ELF-1 (cell line): Measurements from ENCODE around the gene WDR45B.
"Not testable (repeated sequence)": the region's sequence is repeated elsewhere in the genome, so short reads cannot be mapped to it uniquely, and the experiment has no call there.

ENCODE experiments used
- DNase-seq: peaks from one replicate; pipeline ENCODE4 v3.0.0-alpha.2; 2016; ENCODE audit warnings: low read depth, low spot score

WDR45B gene

DNA sequence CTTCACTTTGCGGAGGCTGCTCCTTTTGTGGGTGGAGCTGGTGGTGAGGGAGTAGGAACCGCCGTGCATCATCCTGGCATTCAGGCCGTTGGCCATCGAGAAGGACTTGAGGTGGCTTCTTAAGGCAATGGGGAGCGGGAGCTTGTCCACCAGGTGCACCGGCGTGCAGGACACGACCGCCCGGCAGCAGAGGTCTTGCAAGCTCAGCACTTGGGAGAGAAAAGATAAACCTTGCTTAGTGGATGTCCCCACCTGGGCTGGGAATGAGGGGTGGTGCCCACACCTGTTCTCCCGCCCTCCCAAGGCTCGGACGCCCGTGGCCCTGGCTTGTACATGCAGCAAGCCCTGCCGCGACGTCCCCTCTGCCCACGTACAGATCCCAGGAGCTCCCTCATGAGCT lies 9.7 kb upstream of the WDR45B start:
- no peak for DNase-seq

DNA sequence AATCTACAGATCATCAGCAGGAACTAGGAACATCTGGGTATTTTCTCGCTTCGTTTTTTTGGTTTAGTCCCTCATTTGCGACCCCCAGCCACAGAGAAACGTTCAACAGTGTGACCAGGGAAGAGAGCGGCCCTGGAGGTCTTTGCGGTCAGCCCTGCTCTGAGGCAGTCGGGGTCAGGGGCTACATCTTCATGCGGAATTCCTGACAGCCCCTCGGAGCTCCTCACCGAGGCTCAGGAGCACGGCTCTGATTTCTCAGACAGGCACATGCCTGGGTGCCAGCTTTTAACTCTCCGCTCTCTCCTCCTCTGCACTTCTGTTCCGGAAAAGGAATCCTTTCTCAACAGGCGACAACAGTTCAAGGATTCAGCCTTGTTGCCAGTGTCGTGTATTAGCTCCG lies 8.0 kb upstream of the WDR45B start:
- DNase-seq, result no peak

DNA sequence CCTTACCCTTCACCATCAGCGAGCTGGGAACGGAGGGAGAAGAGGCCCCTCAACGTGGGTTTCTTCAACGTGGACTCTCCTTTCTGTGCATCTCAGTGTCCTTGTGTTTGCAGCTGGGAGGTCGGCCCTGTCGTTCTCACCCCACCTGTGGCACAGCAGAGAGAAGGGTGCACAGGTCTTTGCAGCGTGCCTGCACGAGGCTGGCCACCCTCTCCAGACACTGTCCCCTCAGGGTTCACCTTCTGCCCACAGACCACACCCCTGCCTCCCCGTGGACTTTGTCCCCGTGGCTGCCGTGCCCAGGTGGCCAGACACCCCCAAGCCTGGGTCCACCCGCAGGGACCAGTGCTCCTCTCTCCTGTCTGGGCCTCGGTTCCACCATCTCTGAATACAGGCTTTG lies 7.3 kb upstream of the WDR45B start:
- no peak for DNase-seq

DNA sequence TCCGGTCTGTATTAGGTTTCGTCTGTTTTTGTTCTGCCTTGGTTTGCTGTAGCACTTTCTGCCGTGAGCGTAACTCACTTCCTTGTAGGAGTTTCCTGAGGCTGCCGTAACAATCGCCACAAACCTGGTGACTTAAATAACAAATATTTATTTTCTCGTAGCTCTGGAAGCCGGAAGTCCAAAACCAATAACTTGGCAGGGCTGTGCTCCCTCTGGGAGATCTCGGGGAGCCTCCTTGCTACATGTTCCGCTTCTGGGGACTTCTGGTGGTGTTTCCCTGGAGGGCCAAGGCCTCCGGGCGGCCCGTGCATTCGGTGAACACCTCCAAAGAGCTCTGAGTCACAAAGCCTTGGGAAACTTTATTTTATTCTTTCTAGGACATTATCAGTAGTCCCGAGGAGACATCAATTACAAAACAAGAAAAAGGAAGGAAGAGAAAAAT lies 6.8 kb upstream of the WDR45B start:
- DNase-seq, result no peak

DNA sequence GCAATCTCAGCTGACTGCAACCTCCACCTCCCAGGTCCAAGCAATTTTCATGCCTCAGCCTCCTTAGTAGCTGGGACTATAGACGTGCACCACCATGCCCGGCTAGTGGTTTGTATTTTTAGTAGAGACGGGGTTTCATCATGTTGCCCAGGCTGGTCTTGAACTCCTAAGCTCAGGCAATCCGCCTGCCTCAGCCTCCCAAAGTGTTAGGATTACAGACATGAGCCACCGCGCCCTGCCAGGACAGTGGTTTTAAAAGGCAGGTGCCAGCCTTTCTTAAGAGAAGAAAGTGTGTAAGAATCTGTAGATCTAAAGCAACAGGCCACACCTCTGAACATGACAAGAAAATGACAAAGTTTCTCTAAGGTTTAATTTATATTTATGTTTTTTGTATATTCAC lies 6.4 kb upstream of the WDR45B start:
- DNase-seq, result not testable (repeated sequence)

DNA sequence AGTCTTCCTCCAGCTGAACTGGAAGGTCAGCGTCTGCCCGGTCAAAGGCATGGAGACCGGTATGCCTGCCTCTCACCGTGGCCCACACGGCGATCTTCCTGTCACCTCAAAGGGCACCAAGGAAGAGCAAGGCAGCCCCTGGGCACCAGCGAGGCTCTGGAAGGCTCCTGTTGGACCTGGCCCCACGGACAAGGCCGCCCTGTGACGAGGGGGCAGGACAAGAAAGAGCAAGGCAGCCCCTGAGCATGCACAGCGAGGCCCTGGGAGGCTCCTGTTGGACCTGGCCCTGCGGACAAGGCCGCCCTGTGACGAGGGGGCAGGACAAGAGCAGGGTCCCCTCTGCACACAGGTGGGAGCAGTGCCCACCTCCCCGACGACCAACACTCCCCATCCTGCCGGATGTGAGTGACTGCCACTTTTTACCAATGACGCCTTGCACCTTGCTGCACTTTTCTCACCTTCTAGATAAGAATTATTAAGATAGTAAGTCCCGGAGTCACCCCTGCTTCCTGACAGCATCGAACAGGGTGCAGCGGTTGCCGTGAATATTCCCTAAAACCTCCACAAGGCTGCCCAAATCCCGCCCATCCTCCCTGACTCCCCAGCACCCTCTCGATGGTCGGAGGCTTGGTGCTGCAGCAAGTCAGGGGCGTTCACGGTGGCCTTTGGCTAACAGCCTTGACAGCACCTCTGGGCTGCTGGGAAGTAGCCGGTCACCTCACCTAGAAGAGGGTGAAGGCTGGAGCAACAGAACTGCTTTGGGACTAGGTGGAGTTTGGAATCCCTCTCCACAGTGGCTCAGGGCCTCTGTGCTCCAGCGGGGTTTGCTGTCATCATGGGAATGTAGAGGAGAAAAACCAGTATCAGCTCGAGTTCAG lies 5.6 kb upstream of the WDR45B start:
- no peak for DNase-seq

DNA sequence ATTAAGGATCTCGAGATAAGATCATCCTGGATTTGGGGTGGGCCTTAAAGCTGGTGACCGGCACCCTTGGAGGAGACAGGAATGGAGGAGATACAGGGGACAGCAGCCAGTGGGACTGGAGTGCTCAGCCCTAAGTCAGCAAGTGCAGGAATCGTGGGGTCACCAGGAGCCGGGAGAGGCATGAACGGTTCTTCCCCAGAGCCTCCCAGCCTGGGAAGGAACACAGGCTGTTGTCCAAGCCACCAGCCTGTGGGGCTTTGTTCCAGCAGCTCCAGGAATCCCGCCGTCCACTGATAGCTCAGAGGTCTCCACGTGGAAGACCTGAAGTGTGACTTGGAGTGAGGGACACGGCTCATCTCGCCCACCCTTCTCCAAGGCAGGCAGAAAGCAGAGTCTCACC lies 2.5 kb upstream of the WDR45B start:
- no peak for DNase-seq

DNA sequence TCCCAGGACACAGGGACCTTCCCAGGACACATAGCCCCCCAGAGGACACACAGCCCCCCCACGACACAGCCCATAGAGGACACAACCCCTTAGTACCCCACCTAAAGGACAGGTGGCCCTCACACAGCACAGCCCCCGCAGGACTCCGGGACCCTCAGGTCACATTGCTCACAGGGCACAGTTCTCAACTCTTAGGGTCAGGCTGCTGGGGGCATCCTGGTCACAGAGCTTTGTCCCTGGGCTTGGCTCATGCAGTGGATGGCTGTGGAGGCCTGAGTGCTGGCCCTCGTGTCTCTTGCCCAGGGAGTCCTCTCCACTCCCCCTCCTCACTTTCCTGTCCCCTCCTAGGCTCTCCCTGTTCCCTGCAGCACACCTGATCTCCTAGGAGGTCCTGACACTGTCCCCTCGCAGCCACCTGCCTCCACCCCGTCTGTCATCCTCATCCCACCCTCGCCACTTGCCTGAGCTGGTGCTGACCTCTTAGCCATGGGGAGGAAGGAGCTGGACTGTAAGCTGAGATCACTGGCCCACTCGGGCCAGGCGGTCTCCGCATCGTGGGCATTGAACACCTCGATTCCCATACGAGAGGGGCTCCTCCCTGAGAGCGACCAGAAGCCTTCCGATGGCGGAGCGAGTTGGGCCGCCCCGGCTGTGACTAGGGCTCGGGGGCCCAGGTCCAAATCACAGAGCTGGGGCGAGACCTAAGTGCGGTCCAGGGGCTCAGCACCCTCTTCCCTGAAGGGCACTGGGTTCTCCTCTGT lies 1.4 kb upstream of the WDR45B start:
- DNase-seq, result no peak

DNA sequence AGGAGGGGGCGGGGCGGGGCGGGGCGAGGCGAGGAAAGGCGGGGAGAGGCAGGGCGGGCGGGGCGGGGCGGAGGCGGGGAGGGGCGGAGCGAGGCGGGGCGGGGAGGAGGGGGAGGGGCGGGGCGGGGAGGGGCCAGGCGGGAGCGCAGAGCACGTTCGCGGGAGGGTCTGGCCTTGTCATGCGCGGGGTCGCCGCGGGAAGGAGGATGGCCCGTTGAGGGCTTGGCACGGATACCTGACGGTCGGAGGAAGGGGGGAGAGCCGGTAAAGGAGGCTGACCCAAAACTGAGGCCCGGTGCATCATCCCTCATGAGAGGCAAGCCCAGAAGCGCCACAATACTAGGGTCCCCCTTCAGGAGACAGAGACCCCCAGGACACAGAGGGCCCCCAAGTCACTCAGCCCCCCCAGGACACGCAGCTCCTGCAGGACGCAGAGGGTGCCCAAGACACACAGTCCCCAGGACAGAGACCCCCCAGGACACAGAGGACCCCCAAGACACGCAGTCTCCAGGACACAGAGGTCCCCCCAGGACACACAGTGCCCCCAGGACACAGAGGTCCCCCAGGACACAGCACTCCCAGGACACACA lies 593 bp upstream of the WDR45B start:
- peak; percentile 27 for DNase-seq

DNA sequence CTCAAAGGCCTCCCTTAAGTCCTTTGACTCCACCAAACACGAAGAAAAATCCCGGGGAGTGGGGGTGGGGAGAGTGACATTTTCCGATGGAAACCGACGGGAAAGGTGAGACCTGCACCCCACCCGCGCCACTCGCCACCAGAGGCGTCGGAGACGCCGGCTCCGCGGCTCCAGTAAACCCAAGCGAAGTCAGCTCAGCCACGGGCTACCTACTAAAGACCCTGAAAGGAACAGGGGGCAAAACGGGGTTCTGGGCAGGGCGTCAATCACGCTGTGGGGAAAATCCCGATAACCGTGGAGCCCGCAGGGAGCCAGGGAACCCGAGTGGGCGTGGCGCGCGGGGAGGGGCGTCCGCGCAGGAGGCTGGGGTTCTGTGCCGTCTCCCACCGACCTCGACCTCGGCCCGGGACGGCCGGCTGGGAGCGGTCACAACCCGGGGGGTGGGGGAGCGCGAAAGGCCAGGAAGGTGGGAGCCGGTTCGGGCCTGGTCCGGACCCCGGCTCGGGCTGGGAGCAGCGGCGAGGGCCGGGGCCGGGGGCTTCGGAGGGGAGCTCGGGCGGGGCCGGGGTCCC lies 565 bp downstream of the WDR45B start:
- peak; percentile 26 for DNase-seq

DNA sequence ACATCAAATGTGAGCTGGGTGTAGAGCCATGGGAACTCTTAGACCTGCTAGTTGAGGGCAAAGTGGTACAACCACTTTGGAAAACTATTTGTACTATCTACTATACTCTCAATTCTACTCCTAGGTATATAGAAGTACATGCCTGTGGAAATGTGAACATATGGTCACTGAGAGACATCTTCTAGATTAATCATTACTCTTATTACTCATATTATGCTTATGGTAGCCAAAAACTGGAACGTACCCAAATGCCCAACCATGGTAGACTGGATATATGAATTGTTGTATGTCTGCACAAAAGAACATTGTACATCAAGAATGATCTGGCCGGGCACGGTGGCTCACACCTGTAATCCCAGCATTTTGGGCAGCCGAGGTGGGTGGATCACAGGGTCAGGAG lies 2.7 kb downstream of the WDR45B start:
- DNase-seq, result no peak

DNA sequence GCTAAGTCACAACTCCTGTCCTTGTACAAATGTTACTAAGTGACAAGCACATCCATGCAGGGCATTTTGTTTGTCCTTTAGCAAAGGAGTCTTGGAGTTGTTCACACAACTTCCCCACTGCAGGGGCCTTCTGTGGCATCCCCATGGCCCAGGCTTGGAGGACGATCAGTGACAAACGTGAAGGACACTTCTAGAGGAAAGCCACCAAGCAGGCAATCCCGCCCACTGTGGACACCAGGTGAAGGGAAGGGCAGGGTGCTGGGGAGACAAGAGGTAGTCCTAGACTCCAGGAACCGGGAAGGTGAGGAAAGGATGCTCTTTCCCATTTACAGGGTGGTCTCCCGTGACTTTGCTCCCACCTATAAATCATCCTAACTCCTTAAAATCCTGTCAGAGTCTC lies 4.1 kb downstream of the WDR45B start:
- DNase-seq, result no peak

DNA sequence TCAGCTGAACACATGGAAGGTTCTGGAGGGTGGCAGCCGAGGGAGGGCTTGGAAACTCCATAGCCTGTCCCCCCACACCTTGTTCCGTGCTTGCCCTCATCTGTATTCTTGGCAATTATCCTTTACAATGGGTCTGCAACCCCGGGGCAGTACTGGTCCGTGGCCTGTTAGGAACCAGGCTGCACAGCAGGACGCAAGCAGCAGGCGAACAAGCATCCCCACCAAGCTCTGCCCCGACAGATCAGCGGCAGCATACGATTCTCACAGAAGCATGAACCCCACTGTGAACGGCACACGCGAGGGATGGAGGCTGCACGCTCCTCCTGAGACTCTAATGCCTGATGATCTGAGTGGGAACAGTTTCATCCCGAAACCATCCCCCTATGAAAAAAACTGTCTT lies 6.2 kb downstream of the WDR45B start:
- DNase-seq, result no peak

DNA sequence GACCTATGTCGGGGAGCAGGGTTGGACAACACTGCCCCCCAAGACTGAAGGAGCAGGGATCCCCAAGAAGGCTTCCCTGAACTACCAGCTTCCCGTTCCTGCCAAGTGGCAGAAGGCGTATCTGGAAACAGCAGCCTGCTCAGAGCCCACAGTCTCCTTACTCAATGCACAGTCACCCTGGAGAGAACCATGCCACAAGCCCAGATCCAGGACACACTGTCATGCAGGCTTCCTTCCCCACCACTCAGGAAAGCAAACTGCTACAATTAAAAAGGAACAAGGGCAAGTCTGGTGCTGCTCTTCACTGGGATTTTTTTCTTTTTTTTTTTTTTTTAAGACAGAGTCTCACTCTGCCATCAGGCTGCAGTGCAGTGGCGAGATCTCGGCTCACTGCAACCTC lies 8.2 kb downstream of the WDR45B start:
- no peak for DNase-seq

DNA sequence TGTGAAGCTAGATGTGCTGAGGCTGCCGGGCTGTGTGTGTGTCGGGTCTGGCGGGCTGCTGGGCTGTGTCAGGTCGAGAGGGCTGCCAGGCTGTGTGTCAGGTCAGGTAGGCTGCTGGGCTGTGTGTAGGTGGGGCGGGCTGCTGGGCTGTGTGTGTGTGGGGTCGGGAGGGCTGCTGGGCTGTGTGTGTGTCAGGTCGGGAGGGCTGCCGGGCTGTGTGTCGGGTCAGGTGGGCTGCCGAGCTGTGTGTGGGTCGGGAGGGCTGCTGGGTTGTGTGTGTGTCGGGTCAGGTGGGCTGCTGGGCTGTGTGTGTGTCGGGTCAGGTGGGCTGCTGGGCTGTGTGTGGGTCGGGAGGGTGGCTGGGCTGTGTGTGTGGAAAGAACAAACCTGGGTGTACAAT lies 8.6 kb downstream of the WDR45B start:
- no peak for DNase-seq

DNA sequence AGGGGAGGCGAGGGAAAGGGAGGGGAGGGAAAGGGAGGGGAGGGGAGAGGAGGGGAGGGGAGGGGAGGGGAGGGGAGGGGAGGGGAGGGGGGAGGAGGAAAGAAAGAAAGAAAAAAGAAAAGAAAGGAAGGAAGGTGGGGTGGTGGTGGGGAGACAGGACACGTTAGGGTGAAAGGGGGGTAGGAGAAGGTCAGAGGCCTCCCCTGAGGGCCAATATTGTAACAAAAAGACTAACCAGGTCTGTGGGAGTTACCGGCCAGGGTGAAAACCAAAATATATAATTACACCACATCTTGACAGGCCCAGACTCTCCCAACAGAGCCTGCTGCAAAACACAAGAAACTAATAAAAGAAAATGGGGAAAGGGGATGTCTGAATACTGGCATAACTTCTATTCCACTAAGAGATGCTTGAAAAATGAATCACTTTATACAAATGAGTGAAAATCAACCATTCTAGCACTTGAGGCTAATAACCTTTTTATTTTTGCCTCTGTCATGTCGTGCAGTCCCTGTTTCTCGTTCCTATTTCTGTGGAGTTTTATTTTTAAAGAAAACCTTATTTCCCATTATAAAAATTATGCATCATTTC lies 10.0 kb downstream of the WDR45B start:
- no peak for DNase-seq

DNA sequence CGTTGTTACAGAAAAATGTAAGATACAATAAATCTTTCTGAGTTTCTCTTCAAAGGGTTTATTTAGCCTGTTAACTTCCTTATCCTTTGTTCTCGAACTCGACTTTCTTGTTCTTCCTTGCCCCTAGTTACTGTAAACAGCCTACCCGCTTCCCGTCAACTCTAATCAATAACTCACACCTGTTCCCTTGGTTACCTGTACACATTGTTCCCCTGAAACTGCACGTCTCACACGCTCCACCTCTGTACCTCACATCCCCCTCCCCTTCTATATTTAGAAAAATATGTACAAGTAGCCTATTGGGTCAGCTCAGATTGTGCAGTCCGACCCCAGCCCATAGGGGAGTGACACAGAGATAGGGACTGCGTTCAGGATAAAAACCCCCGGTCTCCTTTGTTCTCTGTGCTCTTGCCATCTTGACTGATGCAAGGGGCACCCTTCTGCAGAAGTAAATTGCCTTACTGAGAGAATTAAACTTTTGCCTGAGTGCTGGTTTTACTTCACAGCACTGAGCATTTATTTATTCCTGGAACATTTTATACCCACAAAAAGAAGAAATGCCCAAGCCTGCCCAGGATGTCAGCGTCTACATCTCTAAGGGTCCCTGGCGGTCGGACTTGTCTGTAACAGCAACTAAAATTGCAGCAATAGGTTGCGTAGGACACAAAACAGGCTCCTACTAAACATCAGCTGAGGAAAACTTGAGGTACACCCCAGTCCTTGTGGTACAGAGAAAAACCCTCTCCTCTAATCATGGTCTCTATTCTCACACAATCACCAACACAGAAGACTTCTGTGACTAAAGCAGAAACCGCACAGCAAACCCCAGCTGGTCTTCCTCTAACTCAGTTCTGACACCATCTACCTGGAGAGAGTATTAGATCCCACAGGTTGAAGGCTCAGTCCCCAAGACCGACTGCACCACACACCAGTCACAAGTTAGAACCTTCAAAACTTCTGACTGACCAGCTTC lies 11.3 kb downstream of the WDR45B start:
- DNase-seq, result peak; percentile 44

DNA sequence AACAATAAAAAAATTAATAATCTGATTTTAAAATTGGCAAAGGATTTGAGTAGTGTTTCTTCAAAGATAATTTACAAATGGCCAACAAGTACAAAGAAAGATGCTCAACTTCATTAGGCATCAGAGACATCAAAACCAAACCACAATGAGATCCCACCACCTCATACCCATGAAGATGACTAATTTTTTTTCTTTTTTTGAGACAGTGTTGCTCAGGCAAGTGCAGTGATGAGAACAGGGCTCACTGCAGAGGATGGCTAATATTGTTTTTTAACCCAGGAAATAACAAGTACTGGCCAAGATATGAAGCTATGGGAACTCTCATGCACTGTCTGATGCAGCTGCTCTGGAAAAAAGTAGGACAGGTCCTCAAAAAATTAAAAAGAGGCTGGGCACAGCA lies 14.9 kb downstream of the WDR45B start:
- no peak for DNase-seq

DNA sequence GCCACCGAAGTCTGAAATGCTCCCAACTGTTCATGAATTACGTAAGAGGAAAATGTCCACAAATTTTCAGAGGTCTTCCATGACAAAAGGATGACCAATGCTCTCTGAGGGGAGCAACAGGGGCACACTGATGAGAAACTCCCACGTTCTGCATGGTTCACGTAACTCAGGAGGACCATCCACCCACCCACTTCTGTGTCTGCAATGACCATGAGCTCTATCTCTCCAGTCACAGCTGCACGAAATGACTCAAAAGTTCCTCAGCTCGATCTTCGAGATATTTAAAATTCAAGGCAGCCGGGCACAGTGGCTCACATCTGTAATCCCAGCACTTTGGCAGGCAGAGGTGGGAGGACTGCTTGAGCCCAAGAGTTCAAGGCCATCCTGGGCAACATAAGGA lies 15.8 kb downstream of the WDR45B start:
- DNase-seq, result no peak

DNA sequence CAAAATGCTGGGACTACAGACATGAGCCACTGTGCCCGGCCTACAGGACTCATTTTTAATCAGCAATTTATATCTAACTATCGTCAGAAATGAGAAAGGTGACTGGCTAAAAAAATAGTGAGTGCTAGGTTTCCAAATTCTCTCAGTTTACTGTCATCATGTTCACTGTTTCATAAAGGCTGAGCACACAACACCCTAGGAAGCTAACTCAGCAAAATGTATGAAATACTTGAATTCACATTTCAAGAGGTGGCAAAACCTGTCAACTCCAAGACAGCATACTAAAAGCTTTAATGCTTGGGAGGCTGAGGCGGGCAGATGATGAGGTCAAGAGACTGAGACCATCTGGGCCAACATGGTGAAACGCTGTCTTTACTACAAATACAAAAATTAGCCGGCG lies 16.7 kb downstream of the WDR45B start:
- no peak for DNase-seq

DNA sequence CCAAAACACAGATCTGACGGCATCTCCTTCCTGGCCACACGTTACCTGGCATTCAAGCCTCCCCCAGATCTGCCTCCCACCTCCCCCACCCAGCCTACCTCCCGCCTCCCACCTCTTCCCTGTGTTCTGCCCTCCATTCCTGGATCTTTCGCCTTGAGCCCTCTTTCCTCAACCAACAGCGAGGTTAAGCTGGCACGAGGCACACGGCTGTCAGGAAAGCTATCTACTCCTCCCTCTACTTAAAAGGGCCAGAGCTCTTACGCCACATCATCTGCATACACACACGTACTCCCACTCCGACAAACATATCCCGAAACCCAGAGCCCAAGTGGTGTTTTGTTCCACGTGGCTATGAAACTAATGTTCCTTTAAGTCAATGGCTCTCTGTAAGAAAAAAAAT lies 18.0 kb downstream of the WDR45B start:
- no peak for DNase-seq
